Transverse colon (tissue), 4 donors: Measurements from ENCODE around the gene ARID3B.

Experiments
- CTCF ChIP-seq, 5 experiments: fragments of 200-600 bp in 3 of 5; fragments of 450-650 bp in 2 of 5; sonication (generic) in 3 of 5; IDR thresholded peaks; 1 replicate in 2 of 5; 2 replicates in 3 of 5; pipeline ENCODE4 v1.5.1; 2016 to 2017; ENCODE audit warnings: antibody characterized with exemption in 5 of 5, inconsistent platforms in 3 of 5, mild to moderate bottlenecking in 2 of 5, moderate library complexity in 1 of 5
- EP300 ChIP-seq: sonication (generic); formaldehyde crosslinking; IDR thresholded peaks from one replicate; pipeline ENCODE4 v1.6.1; 2017; ENCODE audit warnings: antibody characterized with exemption, low read depth
- POLR2A ChIP-seq: fragments of 450-650 bp; IDR thresholded peaks from one replicate; pipeline ENCODE4 v1.6.1; 2016; ENCODE audit warnings: antibody characterized with exemption, mild to moderate bottlenecking, moderate library complexity
- POLR2AphosphoS5 ChIP-seq, 3 donors: sonication (generic); formaldehyde crosslinking; IDR thresholded peaks; one replicate each; pipeline ENCODE4 v1.6.1; 2016; ENCODE audit warnings: antibody characterized with exemption in 3 of 3

GRCh38 chr15:74500401-74500800 is 40.6 kb upstream of the ARID3B start:
- TF ChIP-seq CTCF (IDR thresholded peaks at IDR 0.05) (no peak), POLR2AphosphoS5 (IDR thresholded peaks at IDR 0.05) (no peak), POLR2A (no peak), EP300 (no peak)
